GM18868 (cell line): ENCODE results near the gene NRM.
"Not testable (repeated sequence)": the region's sequence is repeated elsewhere in the genome, so short reads cannot be mapped to it uniquely, and the experiment has no call there.

Source experiments
- ATAC-seq: cut with Tn5 transposase; IDR thresholded peaks from one replicate; pipeline ENCODE4 v1.9.1; 2021; ENCODE audit warnings: mild to moderate bottlenecking, moderate library complexity; ENCODE audit not compliant: unreplicated experiment

The NRM gene

GRCh38 chr6:30672445-30673253 lies 18.1 kb downstream of the NRM start, which contains the start of gene DHX16:
DHX16 (minus strand) TSS chr6:30673006; CDS start chr6:30672841, 165 bp downstream.
- ATAC-seq, result peak; percentile 66

GRCh38 chr6:30670760-30671527 lies 19.8 kb downstream of the NRM start:
- no peak for ATAC-seq

DNA sequence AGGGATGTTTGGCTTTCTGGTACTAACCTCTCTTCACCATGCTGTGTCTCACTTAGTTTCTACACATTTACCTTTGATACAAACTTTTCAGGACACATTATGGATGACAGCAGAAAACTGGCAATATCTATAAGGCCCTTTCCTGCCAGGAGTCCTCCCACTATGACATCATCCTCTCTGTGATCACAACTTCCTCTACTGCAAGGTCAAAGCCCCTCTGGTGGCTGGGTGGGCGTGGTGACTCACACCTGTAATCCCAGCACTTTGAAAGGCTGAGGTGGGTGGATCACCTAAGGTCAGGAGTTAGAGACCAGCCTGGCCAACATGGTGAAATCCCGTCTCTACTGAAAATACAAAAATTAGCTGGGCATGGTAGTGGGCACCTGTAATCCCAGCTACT lies 24.5 kb downstream of the NRM start:
- ATAC-seq, result not testable (repeated sequence)

GRCh38 chr6:30664994-30665767 lies 25.6 kb downstream of the NRM start:
- no peak for ATAC-seq

DNA sequence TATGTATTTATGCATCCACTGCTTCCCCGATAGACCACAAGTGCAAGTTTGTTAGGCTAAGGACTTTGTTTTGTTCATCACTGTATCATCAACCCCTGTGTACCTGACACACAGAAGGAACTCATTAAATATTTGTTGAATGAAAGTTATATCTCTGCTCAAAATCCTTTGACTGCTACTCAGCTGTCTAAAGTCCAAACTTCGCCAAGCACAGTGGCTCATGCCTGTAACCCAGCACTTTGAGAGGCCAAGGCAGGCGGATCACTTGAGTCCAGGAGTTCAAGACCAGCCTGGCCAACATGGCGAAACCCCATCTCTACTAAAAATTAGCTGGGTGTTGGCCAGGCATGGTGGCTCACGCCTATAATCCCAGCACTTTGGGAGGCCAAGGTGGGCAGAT lies 32.9 kb downstream of the NRM start:
- ATAC-seq, result not testable (repeated sequence)

GRCh38 chr6:30657454-30657853 lies 33.3 kb downstream of the NRM start:
- no peak for ATAC-seq

DNA sequence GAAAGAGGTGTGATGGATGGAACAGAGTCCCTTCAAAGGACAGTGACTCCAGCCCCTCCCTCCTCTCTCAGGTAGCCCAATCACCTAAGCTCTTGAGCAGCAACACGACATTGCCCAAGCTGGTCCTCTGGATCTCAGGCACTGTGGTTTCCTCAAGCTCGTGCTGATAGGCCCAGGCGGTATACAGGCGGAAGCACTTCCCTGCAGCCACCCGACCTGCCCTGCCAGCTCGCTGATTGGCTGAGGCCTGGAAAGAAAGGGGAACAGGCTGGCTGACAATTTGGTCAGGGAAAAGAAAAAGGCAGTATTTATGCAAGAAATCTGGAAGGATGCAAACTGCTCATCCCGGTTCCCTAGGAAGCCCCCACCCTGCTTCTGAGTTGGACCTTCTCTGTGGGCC lies 34.3 kb downstream of the NRM start:
- ATAC-seq, result no peak

DNA sequence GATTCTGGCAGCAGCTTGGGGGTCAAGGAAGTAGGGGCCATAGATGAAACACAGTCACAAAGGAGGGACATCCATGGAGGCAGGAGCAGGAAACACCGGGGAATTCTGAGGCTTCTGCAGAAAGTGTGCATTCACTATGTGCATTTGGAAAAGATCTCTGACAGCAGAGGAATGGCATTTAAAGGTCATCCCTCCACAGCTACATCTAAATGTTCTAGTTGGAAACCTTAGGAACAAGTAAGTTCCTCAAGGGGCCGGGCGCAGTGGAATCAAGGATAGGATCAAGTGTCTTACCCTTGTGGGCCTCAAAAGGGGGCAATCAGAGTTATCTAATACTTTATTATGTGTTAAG lies 35.1 kb downstream of the NRM start:
- ATAC-seq, result no peak

DNA sequence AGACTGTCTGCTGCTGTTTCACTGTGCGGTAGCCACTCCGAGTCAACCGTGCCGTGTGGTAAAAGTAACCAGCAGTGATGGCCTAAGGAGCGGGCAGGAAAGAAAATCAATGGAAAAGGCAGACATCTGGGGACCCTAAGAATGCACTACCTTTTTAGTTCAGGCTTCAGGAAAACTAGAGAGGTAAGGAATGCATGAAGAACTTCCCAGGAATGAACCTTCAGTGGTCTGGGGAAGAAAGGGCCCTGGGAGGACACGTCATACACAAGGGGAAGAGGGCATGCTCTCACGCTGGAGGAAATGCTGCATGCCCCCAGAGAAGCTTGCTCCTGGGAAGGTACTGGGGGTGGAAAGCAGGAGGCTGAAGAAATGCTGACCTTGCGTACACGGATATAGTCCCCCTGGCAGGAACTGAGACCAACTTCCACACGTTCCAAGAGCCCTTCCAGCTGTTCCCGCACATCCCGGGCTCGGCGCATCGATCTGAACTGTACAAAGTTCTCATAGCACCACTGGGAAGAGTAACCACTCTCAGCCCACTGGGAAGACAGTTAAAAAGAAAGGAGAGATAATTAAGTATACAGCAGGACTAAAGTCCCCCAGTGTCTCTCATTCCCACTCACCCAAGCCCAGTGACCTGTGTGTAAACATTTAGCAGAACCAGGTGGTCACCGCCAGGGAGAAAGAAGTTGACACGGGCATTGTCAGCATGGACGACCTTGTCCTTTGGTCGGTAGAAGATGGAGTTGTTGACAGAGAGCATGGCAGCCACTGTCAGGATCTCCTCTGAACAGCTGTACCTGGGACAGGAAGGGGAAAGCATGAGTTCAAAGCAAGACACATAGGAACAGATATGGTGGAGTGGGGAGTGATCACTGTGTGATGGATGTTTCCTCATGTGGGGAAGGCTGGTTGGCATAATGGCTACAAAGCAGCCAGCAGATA lies 35.7 kb downstream of the NRM start:
- ATAC-seq, result no peak

DNA sequence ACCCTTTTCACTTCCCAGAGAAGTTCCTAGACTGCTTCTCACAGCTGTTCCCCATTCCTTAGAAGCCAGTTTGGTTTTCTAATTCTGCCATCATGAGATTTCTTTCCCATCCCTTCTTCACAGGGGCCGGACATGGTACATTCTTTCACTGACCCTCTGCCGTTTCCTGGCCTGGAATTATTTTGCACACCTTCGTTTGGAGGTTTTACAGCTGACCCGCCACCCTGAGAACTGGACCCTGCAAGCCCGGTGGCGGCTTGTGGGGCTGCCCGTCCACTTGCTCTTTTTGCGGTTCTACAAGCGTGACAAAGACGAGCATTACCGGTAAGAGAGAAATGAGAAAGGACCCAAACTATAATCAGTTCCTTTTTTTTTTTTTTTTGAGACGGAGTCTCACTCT lies 39.6 kb downstream of the NRM start:
- no peak for ATAC-seq

GRCh38 chr6:30647242-30648116 lies 43.3 kb downstream of the NRM start:
- peak; percentile 70 for ATAC-seq

DNA sequence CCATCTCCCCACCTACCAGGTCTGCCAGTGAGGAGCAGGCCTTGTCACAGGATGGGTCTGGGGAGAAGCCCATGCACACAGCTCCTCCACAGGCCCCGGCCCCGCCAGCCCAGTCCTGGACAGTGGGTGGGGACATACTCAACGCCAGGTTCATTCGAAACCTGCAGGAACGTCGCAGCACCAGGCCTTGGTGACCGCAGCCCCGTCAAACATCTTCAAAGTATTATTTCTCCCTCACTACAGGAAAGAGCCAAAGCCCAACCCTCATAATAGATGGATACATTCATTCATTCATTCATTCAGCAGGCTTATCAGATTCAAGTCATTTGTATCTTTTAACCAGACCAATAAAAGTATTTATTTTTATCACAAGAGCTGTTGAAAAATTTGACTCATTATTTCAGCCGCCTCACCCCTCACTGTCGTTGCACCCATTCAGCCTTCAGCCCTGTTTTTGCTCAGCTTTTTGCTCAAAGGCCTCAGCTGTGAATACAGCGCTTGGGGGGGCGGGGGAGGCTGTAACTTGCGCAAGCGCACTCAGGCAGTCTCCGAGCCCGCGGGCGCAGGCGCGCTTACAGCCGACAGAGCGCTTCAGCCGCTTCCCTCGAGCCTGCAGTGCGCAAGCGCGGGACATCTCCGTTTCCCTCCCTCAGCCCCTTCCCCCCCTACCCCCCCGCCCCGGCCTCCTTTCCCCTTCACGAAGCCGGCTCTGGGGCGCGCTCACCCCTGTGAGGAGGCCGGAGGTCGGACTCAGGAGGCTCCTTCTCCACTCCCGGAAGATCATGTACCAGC lies 44.1 kb downstream of the NRM start, which contains the start of gene C6orf136:
Gene C6orf136 (plus strand): TSS at position 684 of the 792 bp plus-strand sequence. CDS start 99 bp downstream, at position 783.
- ATAC-seq, result peak; percentile 70

DNA sequence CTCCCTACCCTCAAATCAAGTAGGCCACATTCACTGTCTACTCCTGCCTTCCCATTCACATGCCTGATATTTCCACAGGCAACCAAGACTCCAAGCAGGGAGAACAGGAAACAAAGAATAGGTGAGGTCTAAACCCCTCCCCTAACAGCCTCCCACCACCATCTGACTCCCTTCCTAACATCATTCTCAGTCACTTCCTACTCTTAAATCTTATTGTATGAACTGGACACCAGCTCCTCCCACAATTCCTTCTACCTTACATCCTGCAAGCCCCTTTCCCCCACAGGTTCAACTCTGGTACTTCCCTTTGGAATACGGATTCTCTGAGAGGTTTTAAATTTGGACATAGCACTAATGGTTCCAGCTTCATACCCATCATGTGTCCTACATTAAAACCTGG lies 44.8 kb downstream of the NRM start:
- no peak for ATAC-seq

DNA sequence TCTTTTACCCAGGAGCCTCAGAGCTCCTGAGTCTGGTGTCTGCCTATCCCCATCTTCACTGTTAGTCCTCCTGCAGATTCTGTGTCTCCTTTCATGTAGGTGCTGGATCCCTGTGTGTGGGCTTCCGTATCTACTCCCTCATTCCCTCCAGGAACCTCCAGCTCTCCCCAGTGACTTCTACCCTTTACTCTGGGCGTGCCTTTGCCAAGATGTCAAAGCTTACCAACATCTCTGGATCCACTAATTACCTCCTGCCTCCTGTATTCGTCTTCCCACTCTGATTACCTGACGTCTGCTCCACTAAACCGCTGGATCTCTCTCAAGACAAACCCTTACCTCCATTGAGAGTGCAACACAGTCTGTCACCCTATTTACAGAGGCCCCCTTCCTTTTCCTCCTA lies 46.0 kb downstream of the NRM start:
- no peak for ATAC-seq

DNA sequence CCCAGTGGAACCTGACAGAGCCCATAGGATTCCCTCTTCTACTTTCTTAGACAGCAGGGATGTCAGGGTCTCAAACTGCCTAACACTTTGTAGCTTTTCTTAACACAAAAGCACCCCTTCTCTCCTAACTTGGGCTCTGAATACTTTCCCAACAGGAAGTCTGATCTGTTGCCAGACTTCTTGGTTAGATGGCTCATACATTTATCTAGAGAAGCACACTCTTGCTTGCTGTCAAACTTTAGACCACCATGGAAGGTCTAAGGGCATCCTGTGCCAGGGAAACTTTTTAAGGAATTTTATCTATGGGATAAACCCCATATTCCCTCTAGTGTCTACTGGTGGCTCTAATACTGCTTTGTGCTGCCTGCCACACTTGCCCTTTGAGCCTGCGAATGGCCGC lies 47.1 kb downstream of the NRM start:
- ATAC-seq, result no peak

DNA sequence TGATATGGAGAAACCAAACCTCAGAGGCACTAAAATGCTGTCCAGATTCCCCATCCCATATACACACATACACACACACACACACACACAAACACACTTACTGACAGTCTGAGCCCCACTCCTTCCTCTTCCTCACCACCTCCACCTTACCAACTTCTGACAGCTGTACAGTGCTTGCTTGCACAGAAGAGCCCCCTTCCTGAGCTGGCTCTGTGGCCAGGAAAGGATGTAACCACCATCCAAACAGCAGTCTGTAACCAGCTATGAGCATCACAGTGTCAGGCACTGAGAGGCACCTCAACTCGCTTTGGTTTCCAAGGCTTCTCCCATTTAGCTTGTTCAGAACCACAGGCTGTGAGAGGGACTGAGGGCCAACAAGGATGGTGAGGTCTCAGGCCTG lies 49.7 kb downstream of the NRM start:
- no peak for ATAC-seq

DNA sequence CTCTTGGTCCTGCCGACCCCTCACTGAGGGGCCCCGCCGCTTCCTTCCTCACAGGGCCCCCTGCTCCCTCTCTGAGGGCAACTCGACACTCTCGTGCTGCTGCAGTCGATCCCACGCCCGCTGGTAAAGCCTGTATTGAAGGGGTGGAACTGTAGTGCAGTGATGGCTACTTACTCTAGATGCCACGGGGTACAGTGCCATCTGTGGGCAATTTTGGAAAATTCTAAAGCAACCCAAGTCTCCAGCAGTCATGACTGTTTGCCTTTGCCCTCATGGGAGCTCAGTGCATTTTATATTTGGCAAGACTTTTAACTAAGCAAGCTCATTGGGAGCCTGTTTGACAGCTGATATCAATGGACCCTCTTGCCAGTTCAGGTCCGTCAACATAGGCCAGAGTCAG lies 50.3 kb downstream of the NRM start:
- no peak for ATAC-seq
